Kidney epithelial cell (primary cell): ENCODE results near the gene F5. TPM values are rescaled to one million over a fixed set of nuclear protein-coding genes. Genes with fewer than 3 reads are reported as not detected.
A peak's percentile ranks its signal among the peaks of the same experiment; 100 is the strongest.

Experiments used
- DNase-seq: peaks from one replicate; pipeline ENCODE4 v3.0.0-alpha.2; 2010; ENCODE audit warnings: low read depth
- H3K27me3 ChIP-seq: 2 replicates; pipeline ENCODE4 v1.6.0; 2011; ENCODE audit warnings: low read length; ENCODE audit not compliant: control insufficient read depth, insufficient read depth
- H3K36me3 ChIP-seq: 2 replicates; pipeline ENCODE4 v1.5.1; 2011; ENCODE audit warnings: low read length; ENCODE audit not compliant: control insufficient read depth, insufficient read depth
- H3K4me3 ChIP-seq: 2 replicates; pipeline ENCODE4 v1.5.1; 2011; ENCODE audit warnings: low read depth, mild to moderate bottlenecking, control low read depth, low read length
- total RNA-seq: library from RNA; depleted of rRNA; stranded (reverse); fragments of >200 nt; gene quantifications from 2 replicates; pipeline ENCODE4 v1.2.3, GENCODE V29; 2015
- TF ChIP-seq, protein P1 (sequence below): IDR thresholded peaks from 2 replicates; pipeline ENCODE4 v1.5.1; 2011; ENCODE audit warnings: mild to moderate bottlenecking, moderate library complexity, low read length, control low read depth, inconsistent platforms; ENCODE audit not compliant: insufficient read depth, poor library complexity, severe bottlenecking

Gene F5
- total RNA-seq, 1 donor from 2014 or later, result not detected

DNA sequence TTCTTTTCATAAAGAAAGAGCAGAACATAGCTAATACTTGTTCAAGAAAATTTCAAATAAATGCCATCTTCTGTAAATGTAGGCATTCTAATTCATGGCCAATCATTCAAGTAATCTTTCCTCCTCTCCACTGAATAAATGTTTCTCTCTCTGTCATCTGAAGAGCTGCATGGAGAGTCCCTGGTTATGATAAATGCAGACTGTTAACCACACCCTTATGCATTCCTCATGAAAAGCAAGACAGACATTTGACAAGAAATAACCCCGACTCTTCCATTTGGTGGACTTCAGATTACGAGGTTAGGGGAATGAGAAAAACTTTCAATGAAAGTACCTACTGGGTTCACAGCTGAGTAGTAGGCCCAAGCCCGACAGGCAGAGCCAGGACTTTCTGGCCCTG, 55.8 kb downstream of the F5 start:
- no peaks in the 10 kb centered on the region for H3K36me3 ChIP-seq
- DNase-seq, result no peak
- H3K4me3 ChIP-seq, result no peak overlapping the region
- no peaks in the 10 kb centered on the region for H3K27me3 ChIP-seq
- TF ChIP-seq, protein P1, sequence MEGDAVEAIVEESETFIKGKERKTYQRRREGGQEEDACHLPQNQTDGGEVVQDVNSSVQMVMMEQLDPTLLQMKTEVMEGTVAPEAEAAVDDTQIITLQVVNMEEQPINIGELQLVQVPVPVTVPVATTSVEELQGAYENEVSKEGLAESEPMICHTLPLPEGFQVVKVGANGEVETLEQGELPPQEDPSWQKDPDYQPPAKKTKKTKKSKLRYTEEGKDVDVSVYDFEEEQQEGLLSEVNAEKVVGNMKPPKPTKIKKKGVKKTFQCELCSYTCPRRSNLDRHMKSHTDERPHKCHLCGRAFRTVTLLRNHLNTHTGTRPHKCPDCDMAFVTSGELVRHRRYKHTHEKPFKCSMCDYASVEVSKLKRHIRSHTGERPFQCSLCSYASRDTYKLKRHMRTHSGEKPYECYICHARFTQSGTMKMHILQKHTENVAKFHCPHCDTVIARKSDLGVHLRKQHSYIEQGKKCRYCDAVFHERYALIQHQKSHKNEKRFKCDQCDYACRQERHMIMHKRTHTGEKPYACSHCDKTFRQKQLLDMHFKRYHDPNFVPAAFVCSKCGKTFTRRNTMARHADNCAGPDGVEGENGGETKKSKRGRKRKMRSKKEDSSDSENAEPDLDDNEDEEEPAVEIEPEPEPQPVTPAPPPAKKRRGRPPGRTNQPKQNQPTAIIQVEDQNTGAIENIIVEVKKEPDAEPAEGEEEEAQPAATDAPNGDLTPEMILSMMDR, result no peak

DNA sequence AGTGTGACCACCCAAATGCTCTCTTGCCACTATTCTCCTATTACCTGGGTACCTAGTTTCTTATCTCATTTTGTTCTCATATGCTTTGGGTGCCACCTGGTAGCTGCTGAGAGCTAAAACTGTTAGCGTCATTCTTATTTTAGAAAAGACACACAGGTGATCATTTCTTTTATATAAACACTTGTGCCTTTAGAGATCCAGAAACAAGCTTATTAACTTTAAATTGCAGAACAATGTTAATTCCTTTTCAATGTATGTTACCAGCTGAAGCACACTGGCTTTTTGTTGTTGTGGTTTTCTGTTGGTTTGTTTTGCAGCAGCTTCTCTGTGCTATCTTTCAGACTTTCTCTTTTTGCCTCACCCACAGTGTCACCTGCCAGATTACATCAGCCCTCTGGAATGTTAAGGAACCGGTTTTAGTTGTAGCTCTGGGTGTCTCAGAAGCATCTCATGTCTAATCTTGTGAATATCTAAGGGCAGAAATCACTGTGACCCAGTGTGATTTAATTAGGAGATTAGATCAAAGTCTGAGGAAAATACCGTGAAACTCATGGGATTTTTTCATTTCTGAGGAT, 57.1 kb downstream of the F5 start:
- Histone ChIP-seq H3K36me3 (no peaks in the 10 kb centered on the region), H3K27me3 (no peaks in the 10 kb centered on the region), H3K4me3 (no peak overlapping the region)
- peak; percentile 58 for DNase-seq
- TF ChIP-seq, protein P1, result no peak

DNA sequence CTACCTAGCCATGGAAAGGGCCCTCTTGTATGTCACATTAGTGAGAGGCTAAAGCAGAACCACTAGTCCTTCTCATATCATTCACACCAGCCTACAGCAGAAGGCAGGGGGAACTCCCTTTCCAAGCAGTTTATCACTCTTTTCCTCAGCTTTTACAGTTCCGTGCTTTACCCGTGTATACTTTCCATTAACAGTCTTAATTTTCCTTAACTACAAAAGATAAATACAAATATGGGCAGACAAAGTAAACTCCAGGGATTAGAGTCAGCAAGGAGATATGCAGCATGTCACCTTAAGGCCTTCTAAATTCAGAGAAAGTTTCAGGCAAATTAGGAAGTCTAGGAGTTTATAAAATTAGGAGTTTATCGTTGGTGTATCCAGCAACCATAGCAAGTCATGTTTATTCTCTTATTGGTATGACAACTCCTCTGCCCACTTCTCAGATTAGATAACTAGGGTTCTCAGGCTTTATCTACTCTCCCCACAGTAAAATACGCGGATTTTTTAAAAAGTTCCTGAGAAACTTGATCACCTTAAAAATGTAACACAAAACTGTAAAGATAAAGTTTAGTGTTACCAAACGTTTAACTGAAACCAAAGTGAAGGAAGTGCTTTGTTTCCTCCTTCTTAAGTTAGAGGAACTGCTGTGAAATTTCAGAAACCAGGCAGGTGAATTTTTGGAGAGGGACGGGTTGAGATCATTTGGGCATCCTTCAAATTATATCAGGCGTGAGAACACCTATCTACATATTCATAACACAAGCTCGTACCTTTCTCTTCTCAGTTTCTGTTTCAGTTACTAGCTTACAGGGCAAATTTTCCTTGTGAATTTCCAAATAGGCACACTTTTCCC, 57.8 kb downstream of the F5 start:
- no peaks in the 10 kb centered on the region for H3K36me3 ChIP-seq
- no peak overlapping the region for H3K4me3 ChIP-seq
- no peak for DNase-seq
- TF ChIP-seq, protein P1, result no peak
- no peaks in the 10 kb centered on the region for H3K27me3 ChIP-seq

DNA sequence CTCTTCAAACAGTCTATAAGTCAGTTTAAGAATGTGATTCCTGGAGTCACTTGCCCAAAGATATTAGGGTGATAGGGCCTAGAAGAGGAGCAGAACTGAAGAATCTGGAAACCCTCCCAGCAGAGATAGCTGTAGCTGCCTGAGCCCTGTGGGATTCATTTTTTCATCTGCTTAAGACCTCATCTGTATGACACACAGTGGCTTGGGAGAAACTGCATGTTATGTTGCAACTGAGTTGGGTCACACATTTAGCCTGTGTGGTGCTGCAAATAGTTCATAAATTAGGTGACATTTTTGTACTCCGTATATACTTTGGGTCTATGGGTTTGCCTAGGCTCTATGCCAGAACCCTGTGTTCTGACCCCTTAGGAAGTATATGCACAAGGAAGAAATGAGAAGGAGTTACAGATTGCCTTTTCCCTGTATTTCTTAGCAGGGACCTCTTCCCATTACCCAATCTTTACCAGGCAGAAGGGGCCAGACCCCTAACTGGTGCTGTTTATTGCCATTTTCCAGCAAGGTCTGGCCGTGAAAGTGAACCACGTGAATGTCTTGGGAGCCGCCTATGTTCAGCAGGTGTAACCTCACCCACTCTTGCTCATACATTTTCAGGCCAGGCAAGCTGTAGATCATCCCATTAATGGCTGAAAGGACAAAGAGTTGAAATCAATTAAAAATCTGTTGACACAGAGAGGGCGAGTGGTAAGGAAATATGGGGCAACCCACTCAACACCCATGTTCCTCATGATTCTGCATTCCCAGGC, 58.6 kb downstream of the F5 start:
- Histone ChIP-seq H3K4me3 (no peak overlapping the region), H3K27me3 (no peaks in the 10 kb centered on the region), H3K36me3 (no peaks in the 10 kb centered on the region)
- DNase-seq, result no peak
- TF ChIP-seq, protein P1, result no peak

DNA sequence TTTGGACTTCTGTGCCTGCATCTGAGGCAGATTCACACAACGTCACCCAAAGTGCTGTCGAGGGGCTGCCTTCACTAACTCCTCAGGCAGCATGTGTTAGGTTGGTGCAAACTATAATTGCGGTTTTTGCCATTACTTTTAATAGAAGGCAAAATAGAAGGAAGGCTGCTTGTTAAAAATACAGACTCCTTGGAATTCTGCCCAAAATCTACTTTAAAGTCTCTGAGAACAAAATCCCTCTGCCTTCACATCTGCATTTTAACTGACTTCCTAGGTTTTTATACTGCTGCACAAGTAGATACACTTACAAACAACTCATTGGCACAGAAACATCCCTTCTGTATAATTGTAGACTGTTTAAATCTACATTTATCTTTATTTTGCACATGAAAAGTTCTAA, 59.3 kb downstream of the F5 start:
- H3K4me3 ChIP-seq, result no peak overlapping the region
- H3K36me3 ChIP-seq, result no peaks in the 10 kb centered on the region
- H3K27me3 ChIP-seq, result no peaks in the 10 kb centered on the region
- DNase-seq, result no peak
- TF ChIP-seq, protein P1, result no peak
